ENCODE measurements around the gene HSFX4.

HSFX4 gene

GRCh38 chrX:149908308-149908707, 21.1 kb upstream of the HSFX4 start:
- Histone ChIP-seq H3K4me2 (ENCODE audit: low read length) (no peak overlapping the region), H2BK15ac (replicated peaks; ENCODE audit: low read depth) (no peak overlapping the region), H3K56ac (ENCODE audit: low read length) (no peak overlapping the region), H4K5ac (ENCODE audit: low read length) (no peak overlapping the region), H2AK5ac (ENCODE audit: low read length) (no peak overlapping the region), H3K27ac (ENCODE audit: low read depth, low read length) (no peak overlapping the region), H3K23ac (ENCODE audit: low read length) (no peak overlapping the region), H3K18ac (ENCODE audit: low read length) (no peak overlapping the region), H3K4me1 (ENCODE audit: control insufficient read depth, low read depth, low read length) (no peaks in the 10 kb centered on the region), H3K79me1 (ENCODE audit: low read length) (no peaks in the 10 kb centered on the region), H3K79me2 (ENCODE audit: control insufficient read depth, insufficient read depth, low read length) (no peaks in the 10 kb centered on the region), H2BK5ac (ENCODE audit: low read length) (no peak overlapping the region), H2BK120ac (ENCODE audit: low read depth, low read length) (no peak overlapping the region), H3K9ac (ENCODE audit: low read length) (no peak overlapping the region), H3K27me3 (ENCODE audit: insufficient read depth, low read length, poor library complexity) (no peaks in the 10 kb centered on the region), H3K36me3 (ENCODE audit: control insufficient read depth, insufficient read depth, low read length) (no peaks in the 10 kb centered on the region), H3K4ac (ENCODE audit: low read depth, low read length) (no peak overlapping the region), H4K8ac (ENCODE audit: low read depth, low read length) (no peak overlapping the region), H3K4me3 (ENCODE audit: low read length) (no peak overlapping the region)
- DNase-seq = no peak
- no CpG with 5 or more reads among the region's 3 CpGs for WGBS (ENCODE audit: extremely low coverage, insufficient coverage, low lambda C conversion rate)

GRCh38 chrX:149908727-149909126, 20.6 kb upstream of the HSFX4 start:
- H3K4me3 ChIP-seq (ENCODE audit: low read length) = no peak overlapping the region
- H3K23ac ChIP-seq (ENCODE audit: low read length) = no peak overlapping the region
- H3K27ac ChIP-seq (ENCODE audit: low read depth, low read length) = no peak overlapping the region
- no peaks in the 10 kb centered on the region for H3K36me3 ChIP-seq (ENCODE audit: control insufficient read depth, insufficient read depth, low read length)
- H3K79me2 ChIP-seq (ENCODE audit: control insufficient read depth, insufficient read depth, low read length) = no peaks in the 10 kb centered on the region
- H3K18ac ChIP-seq (ENCODE audit: low read length) = no peak overlapping the region
- no peaks in the 10 kb centered on the region for H3K4me1 ChIP-seq (ENCODE audit: control insufficient read depth, low read depth, low read length)
- no peak overlapping the region for H2BK15ac ChIP-seq (replicated peaks; ENCODE audit: low read depth)
- no peak overlapping the region for H3K9ac ChIP-seq (ENCODE audit: low read length)
- no peak overlapping the region for H2AK5ac ChIP-seq (ENCODE audit: low read length)
- no peak overlapping the region for H2BK5ac ChIP-seq (ENCODE audit: low read length)
- no peak overlapping the region for H3K4me2 ChIP-seq (ENCODE audit: low read length)
- no peak overlapping the region for H4K8ac ChIP-seq (ENCODE audit: low read depth, low read length)
- DNase-seq = no peak
- no peak overlapping the region for H3K56ac ChIP-seq (ENCODE audit: low read length)
- H3K4ac ChIP-seq (ENCODE audit: low read depth, low read length) = no peak overlapping the region
- H4K5ac ChIP-seq (ENCODE audit: low read length) = no peak overlapping the region
- H3K27me3 ChIP-seq (ENCODE audit: insufficient read depth, low read length, poor library complexity) = no peaks in the 10 kb centered on the region
- no peak overlapping the region for H2BK120ac ChIP-seq (ENCODE audit: low read depth, low read length)
- H3K79me1 ChIP-seq (ENCODE audit: low read length) = no peaks in the 10 kb centered on the region

- H3K4me2 ChIP-seq (ENCODE audit: low read length) = no peak overlapping the region
- DNase-seq = no peak
- H2BK5ac ChIP-seq (ENCODE audit: low read length) = no peak overlapping the region
- no peaks in the 10 kb centered on the region for H3K79me1 ChIP-seq (ENCODE audit: low read length)
- no peak overlapping the region for H3K56ac ChIP-seq (ENCODE audit: low read length)
- H2AK5ac ChIP-seq (ENCODE audit: low read length) = no peak overlapping the region
- no peak overlapping the region for H3K18ac ChIP-seq (ENCODE audit: low read length)
- no peaks in the 10 kb centered on the region for H3K36me3 ChIP-seq (ENCODE audit: control insufficient read depth, insufficient read depth, low read length)
- no peaks in the 10 kb centered on the region for H3K4me1 ChIP-seq (ENCODE audit: control insufficient read depth, low read depth, low read length)
- H4K8ac ChIP-seq (ENCODE audit: low read depth, low read length) = no peak overlapping the region
- H4K5ac ChIP-seq (ENCODE audit: low read length) = no peak overlapping the region
- no peaks in the 10 kb centered on the region for H3K27me3 ChIP-seq (ENCODE audit: insufficient read depth, low read length, poor library complexity)
- no peak overlapping the region for H3K9ac ChIP-seq (ENCODE audit: low read length)
- no peak overlapping the region for H3K27ac ChIP-seq (ENCODE audit: low read depth, low read length)
- H3K4me3 ChIP-seq (ENCODE audit: low read length) = no peak overlapping the region
- no peak overlapping the region for H2BK15ac ChIP-seq (replicated peaks; ENCODE audit: low read depth)
- no peak overlapping the region for H3K4ac ChIP-seq (ENCODE audit: low read depth, low read length)
- no peak overlapping the region for H2BK120ac ChIP-seq (ENCODE audit: low read depth, low read length)
- no CpG with 5 or more reads among the region's 4 CpGs for WGBS (ENCODE audit: extremely low coverage, insufficient coverage, low lambda C conversion rate)
- H3K23ac ChIP-seq (ENCODE audit: low read length) = no peak overlapping the region
- H3K79me2 ChIP-seq (ENCODE audit: control insufficient read depth, insufficient read depth, low read length) = no peaks in the 10 kb centered on the region
Measured at GRCh38 chrX:149909324-149910177, 19.8 kb upstream of the HSFX4 start.

- Histone ChIP-seq H3K4me3 (ENCODE audit: low read length) (no peak overlapping the region), H3K79me2 (ENCODE audit: control insufficient read depth, insufficient read depth, low read length) (no peaks in the 10 kb centered on the region), H4K5ac (ENCODE audit: low read length) (no peak overlapping the region), H3K36me3 (ENCODE audit: control insufficient read depth, insufficient read depth, low read length) (no peaks in the 10 kb centered on the region), H3K27ac (ENCODE audit: low read depth, low read length) (no peak overlapping the region), H2BK120ac (ENCODE audit: low read depth, low read length) (no peak overlapping the region), H2BK5ac (ENCODE audit: low read length) (no peak overlapping the region), H3K27me3 (ENCODE audit: insufficient read depth, low read length, poor library complexity) (no peaks in the 10 kb centered on the region), H3K9ac (ENCODE audit: low read length) (no peak overlapping the region), H2AK5ac (ENCODE audit: low read length) (no peak overlapping the region), H2BK15ac (replicated peaks; ENCODE audit: low read depth) (no peak overlapping the region), H3K18ac (ENCODE audit: low read length) (no peak overlapping the region), H3K4ac (ENCODE audit: low read depth, low read length) (no peak overlapping the region), H3K56ac (ENCODE audit: low read length) (no peak overlapping the region), H3K79me1 (ENCODE audit: low read length) (no peaks in the 10 kb centered on the region), H3K4me2 (ENCODE audit: low read length) (no peak overlapping the region), H3K23ac (ENCODE audit: low read length) (no peak overlapping the region), H3K4me1 (ENCODE audit: control insufficient read depth, low read depth, low read length) (no peaks in the 10 kb centered on the region), H4K8ac (ENCODE audit: low read depth, low read length) (no peak overlapping the region)
- no CpG with 5 or more reads among the region's 9 CpGs for WGBS (ENCODE audit: extremely low coverage, insufficient coverage, low lambda C conversion rate)
- no peak for DNase-seq
Measured at GRCh38 chrX:149910178-149910695, 19.1 kb upstream of the HSFX4 start.

GRCh38 chrX:149916745-149917392, 12.5 kb upstream of the HSFX4 start:
- H3K79me1 ChIP-seq (ENCODE audit: low read length) = no peaks in the 10 kb centered on the region
- H3K4me2 ChIP-seq (ENCODE audit: low read length) = no peak overlapping the region
- no CpG with 5 or more reads among the region's 3 CpGs for WGBS (ENCODE audit: extremely low coverage, insufficient coverage, low lambda C conversion rate)

More at GRCh38 chrX:149916745-149917392, 12.5 kb upstream of the HSFX4 start:
- Histone ChIP-seq H2BK5ac (ENCODE audit: low read length) (no peak overlapping the region), H3K18ac (ENCODE audit: low read length) (no peak overlapping the region), H2BK120ac (ENCODE audit: low read depth, low read length) (no peak overlapping the region), H3K23ac (ENCODE audit: low read length) (no peak overlapping the region), H3K4me3 (ENCODE audit: low read length) (no peak overlapping the region), H3K27ac (ENCODE audit: low read depth, low read length) (no peak overlapping the region), H3K9ac (ENCODE audit: low read length) (no peak overlapping the region), H3K4me1 (ENCODE audit: control insufficient read depth, low read depth, low read length) (no peaks in the 10 kb centered on the region), H3K27me3 (ENCODE audit: insufficient read depth, low read length, poor library complexity) (no peaks in the 10 kb centered on the region), H3K4ac (ENCODE audit: low read depth, low read length) (no peak overlapping the region), H4K5ac (ENCODE audit: low read length) (no peak overlapping the region), H3K56ac (ENCODE audit: low read length) (no peak overlapping the region), H4K8ac (ENCODE audit: low read depth, low read length) (no peak overlapping the region), H3K36me3 (ENCODE audit: control insufficient read depth, insufficient read depth, low read length) (no peaks in the 10 kb centered on the region), H2BK15ac (replicated peaks; ENCODE audit: low read depth) (no peak overlapping the region), H3K79me2 (ENCODE audit: control insufficient read depth, insufficient read depth, low read length) (no peaks in the 10 kb centered on the region), H2AK5ac (ENCODE audit: low read length) (no peak overlapping the region)
- no peak for DNase-seq

All from mesendoderm (in vitro differentiated cells).